Measurements from ENCODE around the gene ARL16.

ARL16 gene

DNA sequence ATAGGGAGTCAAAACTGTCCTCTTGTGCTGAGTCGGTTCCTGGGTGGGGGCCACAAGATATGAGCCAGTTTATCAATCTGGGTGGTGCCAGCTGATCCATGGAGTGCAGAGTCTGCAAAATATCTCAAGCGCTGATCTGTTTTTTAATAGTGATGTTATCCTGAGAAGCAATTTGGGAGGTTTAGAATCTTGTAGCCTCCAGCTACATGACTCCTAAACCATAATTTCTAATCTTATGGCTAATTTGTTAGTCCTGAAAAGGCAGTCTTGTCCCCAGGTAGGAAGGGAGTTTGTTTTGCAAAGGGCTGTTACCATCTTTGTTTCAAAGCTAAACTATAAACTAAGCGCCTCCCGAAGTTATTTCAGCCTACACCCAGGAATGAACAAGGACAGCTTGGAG lies 44.9 kb downstream of the ARL16 start:
- TF ChIP-seq FOXK2 (IDR thresholded peaks at IDR 0.05) (no peak), ZNF384 (IDR thresholded peaks at IDR 0.05) (no peak), CTBP1 (IDR thresholded peaks at IDR 0.05; ENCODE audit: borderline replicate concordance) (no peak), FOXM1 (IDR thresholded peaks at IDR 0.05; ENCODE audit: borderline replicate concordance) (no peak), HDGF (IDR thresholded peaks at IDR 0.05; ENCODE audit: borderline replicate concordance) (no peak), SP1 (IDR thresholded peaks at IDR 0.05) (no peak), FOXA1 (IDR thresholded peaks at IDR 0.05) (no peak), NFRKB (IDR thresholded peaks at IDR 0.05) (no peak), TARDBP (IDR thresholded peaks at IDR 0.05) (no peak), ELF4 (IDR thresholded peaks at IDR 0.05) (no peak), SUZ12 (IDR thresholded peaks at IDR 0.05) (no peak), BHLHE40 (IDR thresholded peaks at IDR 0.05; ENCODE audit: borderline replicate concordance) (no peak)
- TF ChIP-seq, protein P1, sequence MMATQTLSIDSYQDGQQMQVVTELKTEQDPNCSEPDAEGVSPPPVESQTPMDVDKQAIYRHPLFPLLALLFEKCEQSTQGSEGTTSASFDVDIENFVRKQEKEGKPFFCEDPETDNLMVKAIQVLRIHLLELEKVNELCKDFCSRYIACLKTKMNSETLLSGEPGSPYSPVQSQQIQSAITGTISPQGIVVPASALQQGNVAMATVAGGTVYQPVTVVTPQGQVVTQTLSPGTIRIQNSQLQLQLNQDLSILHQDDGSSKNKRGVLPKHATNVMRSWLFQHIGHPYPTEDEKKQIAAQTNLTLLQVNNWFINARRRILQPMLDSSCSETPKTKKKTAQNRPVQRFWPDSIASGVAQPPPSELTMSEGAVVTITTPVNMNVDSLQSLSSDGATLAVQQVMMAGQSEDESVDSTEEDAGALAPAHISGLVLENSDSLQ (IDR thresholded peaks at IDR 0.05) = no peak
- no peak for DNase-seq (ENCODE audit: extremely low spot score)
- CTCF ChIA-PET = no interaction called here
- POLR2A ChIA-PET = interaction anchor here (0.6 kb wide), 1 partner anchor 294 kb away, joined by 3 read pairs; no protein-coding TSS in a partner anchor

DNA sequence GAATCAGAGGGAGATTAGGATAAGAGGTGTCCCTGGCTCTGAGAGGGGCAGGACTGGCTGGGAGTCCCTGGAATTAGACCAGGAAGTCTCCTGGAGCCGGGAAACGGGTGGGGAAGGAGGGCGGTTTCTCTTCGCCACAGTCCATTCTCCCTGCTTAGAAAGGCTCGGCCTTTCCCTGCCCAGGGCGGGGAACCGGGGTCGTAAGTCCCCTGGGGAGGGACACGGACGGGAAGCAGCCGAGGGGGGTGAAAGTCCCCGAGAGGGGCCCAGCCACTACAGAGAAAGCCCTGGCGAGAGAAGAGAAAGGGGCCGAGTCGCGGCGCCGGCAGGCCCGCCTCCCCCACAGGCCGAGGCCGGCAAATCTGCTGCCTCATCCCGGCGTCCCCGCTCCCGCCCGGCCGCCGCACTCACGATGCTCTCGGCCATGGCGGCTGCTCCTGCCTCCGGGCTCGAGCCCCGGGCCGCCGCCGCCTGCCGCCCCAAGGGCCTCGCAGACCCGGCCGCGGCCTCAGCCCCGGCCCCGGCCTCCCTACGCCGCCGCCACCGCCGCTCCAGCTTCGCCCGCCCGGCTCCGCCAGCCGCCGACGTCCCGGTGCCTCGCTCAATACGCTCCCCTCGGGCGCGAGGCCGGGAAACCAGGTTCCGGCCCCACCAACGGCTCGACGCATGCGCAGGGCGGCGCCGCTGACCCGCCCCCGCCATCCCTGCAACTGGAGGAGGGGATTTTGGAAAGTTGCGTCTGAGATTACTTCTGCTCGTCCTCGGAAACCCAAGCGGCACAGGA lies 46.9 kb downstream of the ARL16 start, which contains the start of the genes NPLOC4 and TSPAN10:
NPLOC4 (minus strand) TSS at position 608 of the 784 bp plus-strand sequence; CDS start at position 426, 182 bp downstream.
TSPAN10 (plus strand) TSS at position 692 of the 784 bp plus-strand sequence. CDS start 5,217 bp downstream, outside the sequence.
- TF ChIP-seq ZNF384 (IDR thresholded peaks at IDR 0.05) (no peak), CTBP1 (IDR thresholded peaks at IDR 0.05; ENCODE audit: borderline replicate concordance) (peak; percentile 52; the same call in 1 of the 2 replicates), ARNT (IDR thresholded peaks at IDR 0.05) (peak; percentile 84), ELF4 (IDR thresholded peaks at IDR 0.05) (no peak), LEF1 (IDR thresholded peaks at IDR 0.05; ENCODE audit: borderline replicate concordance) (peak; percentile 44; the same call in 1 of the 2 replicates), FOXM1 (IDR thresholded peaks at IDR 0.05; ENCODE audit: borderline replicate concordance) (peak; percentile 85; the same call in 1 of the 2 replicates), SP1 (IDR thresholded peaks at IDR 0.05) (no peak), TARDBP (IDR thresholded peaks at IDR 0.05) (no peak), SUZ12 (IDR thresholded peaks at IDR 0.05) (no peak), BHLHE40 (IDR thresholded peaks at IDR 0.05; ENCODE audit: borderline replicate concordance) (no peak)
- CTCF ChIA-PET = no interaction called here
- POLR2A ChIA-PET = interaction anchor here (0.6 to 1.6 kb wide), 6 partner anchors 12 to 242 kb away, joined by 3 to 7 read pairs (median 4); partner anchors contain the start of genes ARL16, BAHCC1, CCDC137 and HGS
- DNase-seq (ENCODE audit: extremely low spot score) = peak; percentile 98

DNA sequence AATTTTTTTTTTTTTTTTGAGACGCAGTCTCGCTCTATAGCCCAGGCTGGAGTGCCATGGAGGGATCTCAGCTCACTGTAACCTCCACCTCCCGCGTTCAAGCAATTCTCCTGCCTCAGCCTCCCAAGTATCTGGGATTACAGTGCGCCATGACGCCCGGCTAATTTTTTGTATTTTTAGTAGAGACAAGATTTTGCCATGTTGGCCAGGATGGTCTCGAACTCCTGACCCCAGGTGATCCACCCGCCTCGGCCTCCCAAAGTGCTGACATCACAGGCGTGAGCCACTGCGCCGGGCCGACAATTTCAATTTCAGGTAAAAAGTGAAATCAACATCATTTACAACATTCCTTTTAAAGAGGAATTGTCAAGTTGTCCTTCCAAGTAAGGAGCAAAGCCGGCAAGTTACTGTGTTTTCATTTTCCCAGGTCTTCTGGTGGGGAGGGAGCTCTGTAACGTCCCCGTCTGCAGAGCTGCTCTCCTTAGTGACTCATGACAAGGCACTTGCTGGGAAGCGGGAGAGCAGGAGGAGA lies 47.6 kb downstream of the ARL16 start:
- POLR2A ChIA-PET = interaction anchor here (0.6 to 1.6 kb wide), 6 partner anchors 11 to 241 kb away, joined by 3 to 7 read pairs (median 4); partner anchors contain the start of genes ARL16, BAHCC1, CCDC137 and HGS
- CTCF ChIA-PET = no interaction called here
- no peak for DNase-seq (ENCODE audit: extremely low spot score)
- TF ChIP-seq TARDBP (IDR thresholded peaks at IDR 0.05) = no peak
- TF ChIP-seq L3MBTL2 (conservative IDR thresholded peaks at IDR 0.05) = no peak
- TF ChIP-seq FOXM1 (IDR thresholded peaks at IDR 0.05; ENCODE audit: borderline replicate concordance) = no peak
- TF ChIP-seq LEF1 (IDR thresholded peaks at IDR 0.05; ENCODE audit: borderline replicate concordance) = no peak
- TF ChIP-seq CTBP1 (IDR thresholded peaks at IDR 0.05; ENCODE audit: borderline replicate concordance) = no peak
- no peak for TF ChIP-seq ARNT (IDR thresholded peaks at IDR 0.05)
- TF ChIP-seq, protein P1 (IDR thresholded peaks at IDR 0.05) = no peak
- TF ChIP-seq NFRKB (IDR thresholded peaks at IDR 0.05) = no peak
- TF ChIP-seq BHLHE40 (IDR thresholded peaks at IDR 0.05; ENCODE audit: borderline replicate concordance) = no peak
- TF ChIP-seq FOXK2 (IDR thresholded peaks at IDR 0.05) = no peak
- TF ChIP-seq SUZ12 (IDR thresholded peaks at IDR 0.05) = no peak
- TF ChIP-seq SP1 (IDR thresholded peaks at IDR 0.05) = no peak
- TF ChIP-seq ELF4 (IDR thresholded peaks at IDR 0.05) = no peak
- TF ChIP-seq ZNF384 (IDR thresholded peaks at IDR 0.05) = no peak
- no peak for TF ChIP-seq FOXA1 (IDR thresholded peaks at IDR 0.05)
- no peak for TF ChIP-seq HDGF (IDR thresholded peaks at IDR 0.05; ENCODE audit: borderline replicate concordance)

DNA sequence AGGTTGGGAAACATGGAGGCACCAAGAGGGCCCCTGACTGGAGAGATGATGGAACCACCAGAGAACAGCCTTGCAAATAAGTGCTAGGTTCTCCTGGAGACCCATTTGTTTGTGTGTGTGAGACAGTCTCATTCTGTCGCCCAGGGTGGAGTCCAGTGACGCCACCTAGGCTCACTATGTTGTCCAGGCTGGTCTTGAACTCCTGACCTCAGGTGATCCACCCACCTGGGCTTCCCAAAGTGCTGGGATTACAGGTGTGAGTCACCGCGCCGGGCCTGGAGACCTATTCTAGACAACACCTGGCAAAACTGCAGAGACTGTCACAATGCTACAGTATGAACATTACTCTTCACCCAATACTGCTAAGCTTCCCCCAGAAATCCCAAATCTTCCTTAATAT lies 48.2 kb downstream of the ARL16 start:
- no peak for TF ChIP-seq BHLHE40 (IDR thresholded peaks at IDR 0.05; ENCODE audit: borderline replicate concordance)
- TF ChIP-seq NFRKB (IDR thresholded peaks at IDR 0.05) = no peak
- TF ChIP-seq SP1 (IDR thresholded peaks at IDR 0.05) = no peak
- TF ChIP-seq ZNF384 (IDR thresholded peaks at IDR 0.05) = no peak
- no peak for TF ChIP-seq L3MBTL2 (conservative IDR thresholded peaks at IDR 0.05)
- no peak for DNase-seq (ENCODE audit: extremely low spot score)
- CTCF ChIA-PET = no interaction called here
- POLR2A ChIA-PET = no interaction called here

DNA sequence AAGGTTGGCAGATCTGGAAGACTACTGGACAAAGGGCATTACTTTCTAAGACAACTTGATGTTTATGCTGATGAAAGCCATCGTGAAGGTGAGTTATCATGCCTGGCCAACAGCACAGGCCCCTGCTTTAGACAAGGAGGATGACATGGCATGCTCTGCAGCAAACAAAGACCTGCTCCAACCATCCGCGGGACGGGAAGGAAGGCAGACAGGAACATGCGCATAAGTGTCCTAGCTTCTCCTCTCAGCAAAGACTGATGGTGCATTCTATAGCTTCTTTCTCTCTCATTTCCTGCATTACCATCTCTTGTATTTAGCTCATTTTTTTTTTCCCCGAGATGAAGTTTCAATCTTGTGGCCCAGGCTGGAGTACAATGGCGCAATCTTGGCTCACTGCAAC lies 52.1 kb downstream of the ARL16 start:
- no peak for DNase-seq (ENCODE audit: extremely low spot score)
- POLR2A ChIA-PET = interaction anchor here (0.6 to 1.5 kb wide), 2 partner anchors 8 to 41 kb away, joined by 3 read pairs; no protein-coding TSS in a partner anchor
- CTCF ChIA-PET = interaction anchor here (0.6 kb wide), 1 partner anchor 37 kb away, joined by 4 read pairs; no protein-coding TSS in a partner anchor
- no peak for TF ChIP-seq HDGF (IDR thresholded peaks at IDR 0.05; ENCODE audit: borderline replicate concordance)

Measured in HEK293T (cell line).